HG02884 (cell line): ENCODE results near the gene SCUBE3.

ENCODE experiments used
- ATAC-seq: cut with Tn5 transposase; IDR thresholded peaks from one replicate; pipeline ENCODE4 v1.9.1; 2021; ENCODE audit warnings: mild to moderate bottlenecking, moderate library complexity; ENCODE audit not compliant: unreplicated experiment

Gene SCUBE3

DNA sequence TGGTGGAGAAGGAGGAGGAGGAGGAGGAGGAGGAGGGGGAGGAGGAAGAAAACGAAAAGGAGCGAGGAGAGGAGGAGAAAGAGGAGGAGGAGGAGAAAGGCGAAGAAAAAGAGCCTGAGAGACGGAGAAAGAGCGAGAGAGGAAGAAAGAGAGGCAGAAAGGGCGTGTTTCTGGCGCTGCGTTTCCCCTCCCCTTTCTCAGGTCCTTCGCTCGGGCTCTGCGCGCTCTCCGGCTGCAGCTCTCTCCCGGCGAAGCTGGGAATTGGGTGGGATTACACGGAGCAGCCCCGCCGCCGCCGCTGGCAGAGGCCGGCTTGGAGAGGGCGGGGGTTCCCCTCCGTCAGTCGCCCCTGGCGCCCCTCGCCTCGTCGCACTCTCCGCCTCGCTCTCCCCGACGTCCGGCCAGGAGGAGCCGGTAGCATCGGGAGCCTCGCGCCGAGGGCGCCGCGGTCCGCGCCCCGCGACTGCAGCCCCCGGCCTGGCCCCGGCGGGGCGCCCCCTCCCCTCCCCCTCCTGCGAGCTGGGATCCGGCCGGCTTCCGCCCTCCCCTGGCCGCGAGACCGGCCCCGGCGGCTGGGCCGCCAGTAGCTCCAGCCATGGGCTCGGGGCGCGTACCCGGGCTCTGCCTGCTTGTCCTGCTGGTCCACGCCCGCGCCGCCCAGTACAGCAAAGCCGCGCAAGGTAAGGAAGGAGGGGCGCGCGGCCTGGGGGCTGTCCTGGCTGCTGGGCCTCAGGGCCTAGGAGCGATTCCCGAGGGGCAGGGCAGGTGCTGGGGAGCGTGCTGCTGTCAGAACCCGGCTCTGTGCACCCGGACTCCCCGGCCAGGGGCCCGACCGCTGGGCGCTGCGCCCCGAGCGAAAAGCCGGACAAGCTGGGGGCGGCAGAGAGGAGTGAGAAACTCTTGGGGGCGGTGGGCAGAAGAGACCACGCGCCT, at the start of gene SCUBE3:
TSS of gene SCUBE3 (plus strand) at position 133 of the 933 bp plus-strand sequence. CDS start at position 596, 463 bp downstream.
- no peak for ATAC-seq

DNA sequence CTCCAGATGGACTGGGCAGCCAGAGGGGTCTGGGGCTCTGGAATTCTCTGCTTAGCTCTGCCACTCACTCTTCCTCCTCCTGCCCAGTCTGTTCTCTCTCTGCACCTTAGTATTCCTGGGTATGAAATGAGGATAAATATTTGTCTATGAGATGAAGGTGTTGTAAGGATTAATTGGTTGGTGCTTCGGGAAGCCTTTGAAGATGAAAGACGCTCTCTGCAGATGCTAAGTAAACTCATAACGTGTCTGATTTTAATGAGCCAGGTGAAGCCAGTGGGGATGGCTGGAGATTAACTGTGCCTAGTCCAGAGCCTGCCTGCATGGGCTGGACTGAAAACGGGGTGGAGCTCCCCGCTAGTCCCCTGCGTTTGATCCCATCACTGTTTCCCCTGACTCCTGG, 49.5 kb upstream of the SCUBE3 start:
- no peak for ATAC-seq

DNA sequence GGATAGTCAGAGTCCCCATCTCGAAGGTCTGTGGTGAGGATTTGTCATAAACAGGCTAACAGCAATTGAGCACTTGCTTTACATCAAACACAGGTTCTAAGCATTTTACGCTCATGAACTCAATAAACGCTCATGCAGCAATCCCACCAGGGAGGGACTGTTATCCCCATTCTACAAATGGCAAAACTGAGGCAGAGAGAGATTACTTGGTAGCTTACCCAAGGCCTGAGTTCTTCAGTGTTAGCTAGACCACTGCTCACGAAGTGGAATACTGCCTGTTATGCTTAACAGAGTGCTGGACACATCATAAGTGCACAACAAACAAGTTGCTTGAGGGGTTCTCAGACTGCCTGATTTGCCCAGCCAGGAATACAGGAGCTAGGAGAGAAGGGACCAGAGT, 48.9 kb upstream of the SCUBE3 start:
- ATAC-seq = no peak

DNA sequence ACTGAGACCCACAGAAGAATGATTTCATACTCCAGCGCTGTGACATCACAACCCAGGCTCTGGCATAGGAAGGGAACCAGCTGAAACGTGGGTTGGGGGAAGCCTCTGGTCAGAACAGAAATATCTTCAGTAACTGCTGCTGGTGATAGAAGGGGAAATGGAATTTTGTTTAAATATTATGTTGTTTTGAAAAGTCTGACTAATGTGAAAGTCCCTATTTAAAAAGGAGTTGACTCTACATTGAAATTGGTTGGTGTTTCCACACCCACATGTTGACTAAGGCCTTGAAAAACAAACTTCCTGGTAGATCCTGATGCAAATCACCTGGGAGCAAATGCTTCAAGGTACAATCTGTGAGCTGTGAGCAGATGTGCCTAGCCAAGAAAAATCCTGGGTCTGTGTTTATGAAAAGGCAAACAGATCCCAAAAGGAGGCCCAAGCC, 48.1 kb upstream of the SCUBE3 start:
- ATAC-seq = no peak

DNA sequence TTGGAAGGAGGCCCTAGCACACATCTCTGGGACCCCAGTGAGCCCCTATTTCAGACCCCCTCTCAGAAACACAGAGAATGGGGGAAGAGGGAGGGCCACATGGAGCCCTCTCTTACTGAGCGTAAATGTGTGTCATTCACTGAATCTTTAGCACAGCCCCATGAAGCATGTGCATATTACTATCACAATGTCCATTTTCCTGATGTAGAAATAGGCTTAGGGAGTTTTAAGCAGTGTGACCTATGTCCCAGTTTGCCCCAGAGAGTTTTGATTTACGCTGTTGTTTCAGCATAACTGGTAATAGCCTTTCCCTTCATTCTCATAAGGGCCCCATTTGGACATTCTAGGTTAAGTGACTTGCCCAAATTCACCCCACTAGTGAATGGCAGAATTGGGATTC, 47.6 kb upstream of the SCUBE3 start:
- ATAC-seq = no peak

DNA sequence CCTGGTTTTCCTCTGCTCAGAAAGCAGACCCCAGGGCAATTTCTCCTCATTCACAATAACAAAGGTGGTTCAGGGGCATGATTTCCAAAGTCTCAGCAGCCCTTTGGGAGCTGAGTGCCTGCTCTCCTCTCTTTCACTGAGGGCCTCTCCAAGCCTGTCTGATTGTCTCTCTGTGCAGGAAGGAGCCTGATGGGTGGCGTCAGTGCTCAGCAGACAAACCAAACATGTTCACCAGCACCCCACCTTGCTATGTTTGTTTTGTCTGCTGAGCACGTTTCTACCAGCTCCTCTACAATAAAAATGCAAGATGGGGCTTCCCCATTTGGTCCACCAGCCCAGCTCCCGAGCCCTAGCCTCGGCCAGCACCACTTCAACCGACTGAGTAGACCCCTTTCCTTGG, 47.2 kb upstream of the SCUBE3 start:
- no peak for ATAC-seq

DNA sequence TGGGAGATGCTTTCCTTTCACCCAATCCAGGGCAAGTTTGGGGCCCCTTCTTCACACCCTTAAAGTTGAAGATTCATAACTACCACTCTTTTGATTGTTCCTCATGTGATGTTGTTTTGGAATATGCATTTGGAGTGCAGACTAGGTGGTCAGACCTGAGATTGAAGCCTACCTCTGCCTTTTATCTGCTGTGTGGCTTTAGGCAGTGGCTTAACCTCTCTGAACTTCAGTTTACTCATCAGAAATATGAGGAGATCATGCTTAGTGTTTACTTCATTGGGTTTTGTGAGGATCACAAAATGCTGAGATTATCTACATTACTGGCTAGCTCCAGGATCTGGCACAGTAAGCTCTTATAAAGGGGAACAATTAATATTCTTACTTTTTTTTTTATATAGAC, 46.3 kb upstream of the SCUBE3 start:
- ATAC-seq = no peak

DNA sequence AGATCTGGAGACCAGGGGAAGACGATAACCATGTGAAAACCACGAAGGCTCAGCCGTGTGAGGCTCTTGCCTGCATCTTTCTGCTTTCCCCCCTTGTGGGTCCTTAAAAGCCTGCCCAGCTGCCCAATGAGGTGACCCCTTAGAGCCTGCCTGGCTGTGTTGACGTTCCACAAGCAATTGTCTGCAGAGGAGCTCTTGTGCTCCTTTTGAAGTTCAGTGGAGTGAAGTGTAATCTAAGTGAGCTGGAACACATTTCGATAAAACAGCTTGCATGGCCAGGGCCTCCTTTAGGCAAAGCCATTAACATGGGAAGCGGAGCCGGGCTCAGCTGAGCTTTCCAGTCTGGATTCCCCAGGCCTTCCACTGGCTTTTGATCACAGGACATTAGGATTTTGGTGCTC, 45.3 kb upstream of the SCUBE3 start:
- no peak for ATAC-seq

DNA sequence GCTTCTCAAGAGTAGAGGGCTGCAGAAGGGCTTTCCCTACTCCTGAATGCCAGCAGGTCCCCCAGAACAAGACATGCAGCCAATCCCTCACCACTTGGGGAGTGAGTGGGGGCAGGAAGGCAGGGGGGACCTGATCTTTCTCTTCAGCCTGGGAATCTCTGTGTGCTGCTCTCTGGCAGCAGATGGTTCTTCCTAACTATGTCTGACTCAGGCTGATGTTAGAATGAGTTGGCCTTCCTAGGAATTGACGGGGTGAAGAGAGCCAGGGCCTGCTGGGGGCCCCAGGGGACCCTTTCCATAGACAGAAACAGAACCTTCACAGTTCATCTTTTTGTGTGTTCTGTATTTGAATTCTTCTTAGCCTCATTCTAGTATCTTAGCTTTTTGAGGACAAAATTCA, 43.6 kb upstream of the SCUBE3 start:
- no peak for ATAC-seq

DNA sequence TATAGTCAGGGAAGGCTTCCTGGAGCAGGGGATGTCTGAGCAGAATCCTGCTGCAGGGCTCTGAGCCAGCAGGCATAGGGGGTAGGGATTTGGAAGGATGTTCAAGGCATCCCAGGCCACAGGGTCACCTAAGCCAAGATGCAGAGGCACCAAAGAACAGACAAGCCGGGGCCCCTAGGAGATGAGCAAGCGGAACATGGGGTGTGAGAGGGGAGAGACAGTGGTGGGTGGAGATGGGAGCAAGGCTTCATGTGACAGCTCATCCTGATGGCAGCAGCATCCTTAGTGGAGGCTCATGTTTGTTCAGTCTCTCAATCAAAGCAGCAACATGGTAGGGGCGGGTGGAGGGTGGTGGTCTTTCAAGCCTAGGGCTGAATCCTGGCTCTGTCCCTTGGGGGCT, 42.9 kb upstream of the SCUBE3 start:
- no peak for ATAC-seq

DNA sequence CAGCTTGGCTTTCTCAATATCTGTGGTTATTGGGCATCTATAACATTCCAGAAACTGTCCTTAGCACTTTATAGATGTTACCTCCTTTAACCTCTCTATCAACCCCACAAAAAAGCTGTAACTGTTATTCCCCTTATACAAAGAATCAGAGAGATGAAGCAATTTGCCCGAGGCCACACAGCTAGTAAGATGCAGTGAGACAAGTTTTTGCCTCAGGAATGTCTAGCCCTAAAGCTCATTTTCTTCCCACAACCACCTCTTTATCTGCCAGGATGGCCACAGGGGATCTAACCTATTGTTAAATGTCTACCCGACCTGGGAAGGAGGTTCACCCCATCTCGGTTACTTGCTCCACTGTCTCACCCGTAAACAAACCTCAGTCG, 40.7 kb upstream of the SCUBE3 start:
- ATAC-seq = no peak

DNA sequence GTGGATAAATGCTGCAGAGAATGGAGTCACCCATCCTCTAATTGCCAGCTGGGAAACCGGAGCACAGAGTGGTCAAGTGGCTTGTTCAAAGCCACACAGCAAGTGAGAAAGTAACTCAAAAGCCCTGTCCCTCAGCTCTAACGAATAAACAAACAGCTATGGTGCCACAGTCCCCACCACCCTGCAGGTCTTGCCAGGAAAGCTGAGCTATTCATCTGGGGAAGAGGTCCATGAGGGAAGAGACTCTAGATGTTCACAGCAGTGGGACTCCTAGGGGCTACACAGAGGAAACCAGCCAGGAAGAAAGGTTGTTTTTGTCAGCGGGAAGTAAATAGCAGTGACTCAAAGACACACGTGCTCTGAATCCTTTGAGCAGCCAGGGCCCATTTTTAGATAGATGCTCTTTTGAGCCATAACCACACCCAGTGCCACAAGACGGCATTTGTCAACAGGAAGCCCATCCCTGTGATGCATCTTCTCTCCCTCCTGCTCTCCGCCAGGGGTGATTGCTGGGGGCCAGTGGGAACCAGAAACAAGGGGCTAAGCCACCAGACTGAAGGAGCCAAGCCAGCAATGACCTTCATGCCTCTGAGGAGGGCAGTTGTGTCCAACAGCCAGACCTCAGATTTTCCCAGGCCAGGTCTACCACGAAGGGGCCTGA, 40.2 kb upstream of the SCUBE3 start:
- ATAC-seq = no peak

DNA sequence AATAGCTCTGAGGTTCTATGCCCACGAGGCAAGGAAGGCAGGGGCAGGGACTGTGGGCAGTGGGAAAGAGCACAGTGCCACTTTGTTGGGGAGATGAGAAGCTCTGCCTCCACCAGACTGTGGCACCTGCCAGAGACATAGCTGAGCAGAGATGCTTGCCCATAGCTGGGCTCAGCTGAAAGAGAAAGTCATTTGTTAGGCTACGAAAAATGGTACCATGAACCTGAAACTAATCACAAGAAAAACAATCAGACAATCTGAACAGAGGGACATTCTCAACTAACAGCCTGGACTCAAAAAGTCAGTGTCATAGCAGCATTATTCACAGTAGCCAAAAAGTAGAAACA, 39.7 kb upstream of the SCUBE3 start:
- ATAC-seq = no peak

DNA sequence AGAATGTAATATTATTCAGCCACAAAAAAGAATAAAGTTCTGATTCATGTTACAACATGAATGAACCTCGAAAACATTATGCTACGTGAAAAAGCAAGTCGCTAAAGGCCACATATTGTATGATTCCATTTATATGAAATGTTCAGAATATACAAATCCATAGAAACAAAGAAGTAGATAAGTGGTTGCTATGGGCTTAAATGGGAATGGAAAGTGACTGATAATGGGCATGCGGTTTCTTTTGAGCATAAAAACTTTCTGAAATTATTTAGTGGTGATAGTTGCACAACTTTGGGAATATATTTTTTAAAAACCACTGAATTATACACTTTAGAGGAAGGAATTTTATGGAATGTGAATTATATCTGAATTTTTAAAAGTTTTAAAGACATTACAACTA, 39.3 kb upstream of the SCUBE3 start:
- ATAC-seq = no peak

DNA sequence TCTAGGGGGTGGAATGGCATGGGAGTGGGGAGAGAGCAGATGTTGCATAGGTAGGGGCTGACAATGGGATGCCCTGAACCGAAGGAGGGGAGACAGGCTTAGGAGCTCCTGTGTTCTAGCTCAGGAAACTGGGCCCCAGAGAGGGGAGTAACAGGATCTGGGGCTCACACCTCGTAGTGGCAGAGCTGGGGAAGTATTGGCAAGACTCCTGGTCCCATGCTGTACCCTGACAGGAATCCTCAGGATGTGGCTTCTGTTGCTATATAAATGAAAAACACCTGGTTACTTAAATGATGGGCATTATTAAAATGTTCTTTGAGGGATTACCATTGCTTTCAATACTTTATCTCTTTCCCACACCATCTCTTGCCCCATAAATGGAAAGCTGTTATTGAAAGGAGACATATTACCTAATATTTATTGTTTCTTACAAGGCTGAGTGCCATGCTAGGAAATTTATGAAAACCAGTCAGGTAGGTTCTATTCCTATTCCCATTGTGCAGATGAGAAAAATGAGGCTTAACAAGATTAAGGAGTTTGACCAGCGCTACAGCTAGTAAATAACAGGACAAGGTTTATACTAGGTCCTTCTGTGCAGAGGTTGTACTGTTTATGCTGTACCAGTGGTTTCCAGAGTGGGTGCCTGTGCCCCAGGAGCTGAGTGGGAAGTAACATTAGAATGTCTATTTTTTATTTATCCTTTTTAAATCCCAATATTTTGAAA, 37.3 kb upstream of the SCUBE3 start:
- no peak for ATAC-seq

DNA sequence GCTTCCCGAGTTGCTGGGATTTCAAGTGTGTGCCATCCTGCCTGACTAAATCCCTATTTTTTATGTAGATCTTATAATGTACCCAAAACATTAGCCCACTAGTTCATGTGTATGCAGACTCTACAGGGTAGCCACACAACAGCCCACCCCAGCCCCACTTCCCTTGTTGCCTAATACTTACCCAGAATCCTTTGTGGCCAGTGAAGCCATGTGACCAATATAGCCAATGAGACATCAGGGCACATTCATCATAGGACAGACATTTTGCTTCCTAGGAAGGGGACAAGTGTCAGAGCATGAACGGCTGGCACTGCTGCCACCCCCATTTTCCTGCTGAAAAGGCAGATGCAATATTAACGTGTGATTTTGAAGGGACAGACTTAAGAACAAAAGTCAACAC, 36.6 kb upstream of the SCUBE3 start:
- ATAC-seq = no peak

DNA sequence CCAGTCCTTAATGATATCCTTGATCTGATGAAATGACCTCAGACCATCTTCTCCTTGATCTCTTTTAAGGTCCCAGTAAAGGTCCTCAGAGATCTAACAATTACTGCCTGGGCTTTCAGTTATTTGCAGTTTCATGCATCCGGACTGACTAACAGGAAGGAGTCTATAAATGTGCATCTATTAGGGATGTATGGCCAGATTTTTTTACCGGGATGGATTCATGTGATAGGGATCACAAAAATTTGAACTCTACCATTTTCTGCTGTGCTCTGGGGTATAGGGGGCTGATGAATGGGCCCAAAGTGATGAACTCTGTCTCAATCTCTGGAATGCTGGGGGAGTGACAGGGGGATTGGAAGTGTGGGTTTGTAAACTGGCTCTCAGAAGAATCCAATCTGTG, 36.2 kb upstream of the SCUBE3 start:
- no peak for ATAC-seq

DNA sequence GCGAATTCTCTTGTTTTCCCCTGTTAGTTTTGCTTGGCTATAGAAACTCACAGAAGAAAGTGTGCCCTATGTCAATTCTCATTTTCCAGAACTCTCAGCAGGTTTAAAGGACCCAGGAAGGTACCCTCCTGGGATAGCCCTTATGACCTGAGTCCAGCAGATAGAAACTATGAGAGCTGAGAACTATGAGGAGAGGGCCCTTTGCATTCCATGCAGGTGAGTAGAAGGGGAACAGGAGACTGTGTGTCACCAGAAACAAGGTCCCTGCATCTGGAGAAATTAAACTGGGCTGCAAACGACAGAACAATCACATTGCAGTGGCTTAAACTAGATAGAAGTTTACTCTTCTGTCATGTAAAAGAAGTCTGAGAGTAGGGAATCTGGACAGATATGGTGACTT, 35.7 kb upstream of the SCUBE3 start:
- ATAC-seq = no peak

DNA sequence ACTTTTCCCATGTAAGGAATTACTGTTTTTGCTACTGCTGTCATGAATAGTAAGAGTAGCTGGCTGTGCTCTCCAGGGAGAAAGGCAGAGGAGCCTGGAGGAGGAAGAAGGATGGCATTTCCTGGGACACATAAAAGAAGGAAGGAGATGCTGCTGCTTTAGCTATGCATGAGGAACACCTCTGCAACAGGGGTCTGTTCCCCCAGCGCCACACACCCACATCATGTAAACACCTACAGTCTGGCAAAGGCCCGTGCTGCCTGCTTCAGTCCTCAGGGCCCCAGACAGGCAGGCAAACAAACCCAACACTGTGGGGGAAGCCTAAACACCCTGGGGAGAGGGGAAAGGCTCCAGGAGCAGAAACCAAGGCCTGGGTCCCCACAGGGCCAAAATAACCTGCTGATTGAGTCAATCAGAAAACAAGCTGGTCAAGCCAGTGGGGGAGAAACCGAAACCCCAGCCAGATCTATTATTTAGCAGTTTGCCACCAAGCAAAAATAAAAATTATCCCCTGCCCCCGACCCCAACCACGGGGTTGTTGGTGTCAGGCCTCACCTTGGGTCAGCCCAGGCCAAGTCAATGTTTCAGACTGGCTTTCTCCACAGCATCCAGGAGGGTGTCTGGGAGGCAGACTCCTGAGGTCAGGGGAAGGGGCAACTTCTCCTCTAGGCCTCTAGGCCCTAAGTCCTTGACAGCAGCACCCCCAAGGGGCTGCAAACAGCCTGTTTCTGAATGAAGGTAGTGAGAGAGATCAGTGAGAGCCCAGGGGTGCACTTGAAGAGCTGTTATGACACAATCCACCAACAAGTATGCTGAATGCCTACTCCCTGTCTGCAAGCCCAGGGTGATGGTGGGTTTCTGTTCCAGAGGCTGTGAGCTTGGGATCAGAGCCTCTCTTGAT, 34.6 kb upstream of the SCUBE3 start:
- ATAC-seq = no peak

DNA sequence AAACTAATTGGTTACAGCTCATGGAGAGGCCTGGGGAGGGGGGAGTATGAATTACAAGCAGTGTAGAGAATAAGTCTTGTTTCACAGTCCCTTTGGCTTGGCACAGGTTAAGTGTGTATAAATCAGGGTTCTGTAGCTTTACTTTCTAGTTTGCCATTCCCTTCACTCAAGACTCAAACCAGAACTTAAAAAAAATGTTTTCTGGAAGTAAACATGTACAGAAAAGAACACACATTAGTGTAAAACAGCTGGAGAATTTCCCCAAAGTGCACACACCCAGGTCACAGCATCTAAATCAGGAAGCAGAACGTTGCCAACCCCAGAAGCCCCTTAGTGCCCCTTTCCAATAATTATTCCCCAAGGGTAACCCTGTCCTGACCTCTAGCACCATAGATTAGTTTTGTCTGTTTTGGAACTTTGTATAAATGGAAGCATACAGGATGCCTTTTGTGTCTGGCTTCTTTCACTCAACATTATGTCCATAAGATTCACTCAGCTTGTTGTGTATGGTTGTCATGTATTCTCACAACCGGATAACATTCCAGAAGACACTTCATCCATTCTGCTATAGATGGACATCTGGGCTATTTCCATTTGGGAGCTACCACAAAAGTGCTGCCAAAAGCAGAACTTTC, 33.7 kb upstream of the SCUBE3 start:
- ATAC-seq = no peak
